Measurements from ENCODE around the gene DCDC1.

DCDC1 gene, protein sequence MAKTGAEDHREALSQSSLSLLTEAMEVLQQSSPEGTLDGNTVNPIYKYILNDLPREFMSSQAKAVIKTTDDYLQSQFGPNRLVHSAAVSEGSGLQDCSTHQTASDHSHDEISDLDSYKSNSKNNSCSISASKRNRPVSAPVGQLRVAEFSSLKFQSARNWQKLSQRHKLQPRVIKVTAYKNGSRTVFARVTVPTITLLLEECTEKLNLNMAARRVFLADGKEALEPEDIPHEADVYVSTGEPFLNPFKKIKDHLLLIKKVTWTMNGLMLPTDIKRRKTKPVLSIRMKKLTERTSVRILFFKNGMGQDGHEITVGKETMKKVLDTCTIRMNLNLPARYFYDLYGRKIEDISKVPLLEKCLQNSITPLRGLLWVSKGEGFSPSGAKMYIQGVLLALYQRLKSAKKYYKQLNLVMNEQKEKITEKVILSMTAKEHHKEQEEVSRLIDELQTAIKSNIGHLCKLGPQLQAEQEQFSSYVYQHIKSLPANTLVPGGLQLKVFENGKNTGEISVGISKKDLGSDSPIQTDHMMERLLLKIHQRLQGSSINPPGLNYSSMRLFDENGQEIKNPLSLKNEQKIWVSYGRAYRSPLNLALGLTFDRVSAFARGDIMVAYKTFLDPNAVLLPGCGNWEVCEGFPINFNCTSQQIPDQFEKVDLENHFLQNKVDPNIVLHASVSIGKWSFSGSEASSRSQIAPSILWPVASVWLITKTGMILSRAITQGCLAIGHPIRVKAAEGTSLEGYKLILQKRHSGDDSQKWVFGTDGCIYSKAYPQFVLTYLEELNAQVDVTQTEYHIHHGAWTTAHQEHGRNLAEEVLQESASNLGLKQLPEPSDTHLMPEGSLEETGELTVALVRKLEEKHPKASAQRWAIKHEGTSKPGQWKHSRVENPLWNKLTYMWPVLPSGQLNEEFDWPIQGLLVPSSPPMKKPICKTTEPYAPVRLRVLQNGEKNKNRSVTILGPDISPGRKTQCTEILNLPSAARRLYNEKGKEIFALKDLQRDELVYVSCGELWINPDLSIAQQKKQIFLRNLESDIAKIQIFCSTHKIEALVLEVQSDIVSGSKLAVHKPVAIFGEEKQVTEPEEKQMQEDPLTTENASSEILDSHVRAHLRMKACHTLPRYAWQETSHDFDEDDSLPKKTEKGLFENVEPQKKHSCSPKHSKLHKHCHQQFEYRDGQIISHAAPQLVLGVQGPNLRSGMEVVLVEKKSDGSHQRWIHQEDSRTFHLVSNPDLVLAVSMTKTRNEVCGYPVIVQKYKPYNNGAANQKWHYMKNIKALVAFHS (N-terminal part only)

DNA sequence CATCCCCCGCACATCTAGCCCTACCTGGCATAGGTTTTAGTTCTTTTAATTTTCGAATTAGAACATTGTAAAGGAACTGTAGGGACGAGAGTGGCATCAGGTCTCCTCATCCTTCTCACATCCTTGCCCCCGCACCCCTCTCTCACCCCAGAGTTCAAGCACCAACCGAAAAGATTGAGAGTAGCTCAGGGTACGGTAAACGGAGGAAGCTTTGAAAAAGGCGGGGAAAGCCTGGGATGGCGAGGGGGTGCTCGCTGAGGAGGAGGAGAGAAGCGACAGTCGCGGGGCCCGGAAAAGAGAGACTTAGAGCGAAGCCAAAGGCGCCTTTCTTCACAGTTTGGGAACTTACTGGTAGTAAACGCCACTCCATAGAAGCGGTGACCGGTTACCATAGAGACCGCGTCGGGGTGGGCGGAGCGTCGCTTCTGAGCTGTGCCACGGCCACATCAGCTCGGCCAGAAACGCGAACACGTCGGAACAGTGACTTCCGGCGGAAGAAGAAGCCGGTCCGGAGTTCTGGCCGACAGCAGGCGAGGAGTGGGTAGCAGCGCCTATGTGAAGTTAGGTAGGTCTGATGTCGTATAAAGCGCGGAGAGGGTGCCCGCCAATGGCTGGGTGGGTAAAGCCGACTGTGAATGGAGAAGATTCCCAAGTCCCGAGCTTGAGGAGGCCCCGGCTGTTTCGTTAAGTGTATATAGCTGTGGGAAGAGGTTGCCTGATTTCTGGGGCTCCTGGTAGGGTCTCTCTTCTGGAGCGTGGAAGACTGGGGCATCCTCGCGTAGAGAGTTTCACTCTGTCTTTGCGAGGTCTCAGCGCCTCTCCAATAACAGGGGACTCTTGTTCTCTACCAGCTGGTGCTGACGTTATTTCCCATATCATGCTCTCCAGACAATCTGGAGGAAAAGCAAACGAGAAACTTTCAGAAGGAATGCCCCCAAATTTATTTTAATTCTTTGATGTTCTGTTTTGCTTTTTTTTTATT, at the start of gene DCDC1, which contains the start of gene DNAJC24:
Gene DCDC1, minus strand, starts transcription at position 392 of the 982 bp plus-strand sequence. CDS start 41,459 bp downstream, outside the sequence.
Gene DNAJC24, plus strand, starts transcription at position 513 of the 982 bp plus-strand sequence. CDS start 889 bp downstream, outside the sequence.
- DNase-seq (ENCODE audit: low read depth) = peak; percentile 84

DNA sequence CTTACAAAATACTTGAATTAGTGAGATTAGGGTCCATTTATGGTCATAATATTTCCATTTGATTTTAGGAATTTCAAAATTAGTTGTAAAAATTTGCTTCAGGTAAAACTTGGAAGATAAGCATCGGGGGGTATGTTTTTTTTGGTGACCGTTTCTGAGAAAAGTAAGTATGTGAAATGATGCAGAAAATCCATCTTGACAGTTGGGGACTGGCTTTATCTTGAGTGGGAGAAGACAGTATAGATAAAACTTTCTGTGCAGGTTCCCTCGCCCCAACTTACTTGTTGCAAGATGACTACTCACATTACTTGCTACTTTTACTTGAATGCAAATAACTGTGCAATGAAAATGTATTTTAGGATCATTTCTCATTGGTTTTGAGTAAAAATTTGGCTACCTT, 49.6 kb upstream of the DCDC1 start:
- DNase-seq (ENCODE audit: low read depth) = no peak

DNA sequence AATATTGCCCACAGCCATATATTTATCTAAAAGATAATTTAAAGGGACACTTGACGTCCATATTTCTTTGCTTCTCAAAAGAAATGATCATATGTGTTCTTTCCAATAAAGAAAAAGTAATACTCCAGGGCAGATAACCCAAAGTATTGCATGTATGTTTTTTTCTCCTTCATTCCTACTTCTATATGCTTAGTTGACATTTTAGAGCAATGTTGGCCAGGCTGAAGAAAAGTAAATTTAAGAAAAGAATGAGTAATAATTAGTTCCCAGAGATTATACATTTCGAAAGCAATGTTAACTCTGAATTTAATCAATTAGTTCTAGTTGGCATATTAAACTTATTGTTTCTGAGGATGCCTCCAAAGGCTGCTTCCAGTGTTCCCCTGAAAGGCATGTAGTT, 48.3 kb upstream of the DCDC1 start:
- DNase-seq (ENCODE audit: low read depth) = no peak

DNA sequence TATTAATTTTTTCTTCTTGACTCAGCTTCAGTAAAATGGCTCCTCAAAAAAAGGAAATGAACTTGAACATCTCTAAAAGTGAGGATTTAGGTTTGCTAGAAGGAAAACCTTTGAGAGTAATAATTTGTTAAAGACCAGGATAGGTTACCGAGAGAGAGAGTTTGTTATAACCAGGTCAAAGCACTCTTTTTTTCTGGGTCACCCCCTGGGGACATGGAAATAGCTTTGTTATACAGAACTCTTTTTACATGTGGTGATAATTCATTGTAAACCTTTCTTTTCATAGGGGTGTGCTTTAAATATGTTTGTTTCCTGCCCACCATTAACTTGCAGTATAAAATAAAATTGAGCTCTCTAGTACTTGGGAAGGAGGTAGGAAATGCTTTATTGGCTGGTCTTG, 47.8 kb upstream of the DCDC1 start:
- no peak for DNase-seq (ENCODE audit: low read depth)

DNA sequence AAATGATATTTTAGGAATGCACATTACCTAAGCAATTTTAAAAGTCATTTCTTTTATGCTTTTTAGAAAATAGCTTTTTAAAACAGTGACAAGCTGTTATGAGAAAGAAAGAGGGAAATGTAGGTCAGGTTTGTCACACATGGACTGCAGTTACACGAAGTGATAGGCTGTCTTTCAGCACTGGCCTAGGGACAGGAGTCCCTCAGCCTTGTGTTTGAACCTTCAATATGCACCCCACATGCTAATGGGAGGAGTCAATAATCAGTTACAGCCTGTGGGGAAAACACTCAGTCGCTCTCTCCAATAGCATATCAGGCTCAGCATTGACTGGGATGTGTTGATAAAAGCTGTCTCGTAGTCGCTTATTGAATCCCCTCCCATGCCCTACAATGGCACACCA, 45.9 kb upstream of the DCDC1 start:
- DNase-seq (ENCODE audit: low read depth) = no peak

DNA sequence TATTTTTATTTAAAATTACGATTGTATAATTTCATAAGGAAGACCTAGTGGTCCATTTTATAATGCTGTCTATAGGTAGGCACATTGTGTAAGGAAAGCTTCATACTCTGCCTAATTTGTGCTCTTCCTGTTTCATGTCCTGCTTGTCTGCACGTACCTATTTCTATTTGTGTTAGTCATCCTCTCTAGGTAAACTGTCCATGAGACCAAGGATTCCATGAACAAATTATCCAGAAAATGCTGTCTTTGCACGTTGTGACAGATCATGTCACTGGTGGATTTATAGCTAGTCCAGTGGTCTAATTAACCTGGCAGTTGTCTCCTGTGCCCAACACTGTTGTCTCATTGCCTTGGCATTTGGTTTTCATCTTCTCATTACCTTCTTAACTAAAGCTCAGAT, 44.8 kb upstream of the DCDC1 start:
- DNase-seq (ENCODE audit: low read depth) = no peak

DNA sequence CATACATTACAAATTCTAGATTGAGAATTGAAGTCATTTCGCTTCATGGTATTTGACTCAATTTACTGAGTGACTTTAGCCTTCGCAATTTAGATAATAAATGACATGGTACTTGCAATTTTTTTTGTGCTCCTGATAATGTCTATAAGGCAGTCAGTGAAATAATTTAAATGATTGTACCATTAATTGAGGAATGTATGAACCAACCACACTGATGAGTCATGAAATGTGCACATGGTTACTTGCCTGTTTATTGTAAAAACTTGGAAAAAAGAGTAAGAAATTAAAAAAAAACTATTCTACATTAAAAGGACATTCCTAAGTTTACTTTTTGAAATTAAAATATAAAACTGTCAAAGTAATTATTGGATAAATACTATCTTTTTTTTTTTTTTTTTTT, 43.4 kb upstream of the DCDC1 start:
- no peak for DNase-seq (ENCODE audit: low read depth)

DNA sequence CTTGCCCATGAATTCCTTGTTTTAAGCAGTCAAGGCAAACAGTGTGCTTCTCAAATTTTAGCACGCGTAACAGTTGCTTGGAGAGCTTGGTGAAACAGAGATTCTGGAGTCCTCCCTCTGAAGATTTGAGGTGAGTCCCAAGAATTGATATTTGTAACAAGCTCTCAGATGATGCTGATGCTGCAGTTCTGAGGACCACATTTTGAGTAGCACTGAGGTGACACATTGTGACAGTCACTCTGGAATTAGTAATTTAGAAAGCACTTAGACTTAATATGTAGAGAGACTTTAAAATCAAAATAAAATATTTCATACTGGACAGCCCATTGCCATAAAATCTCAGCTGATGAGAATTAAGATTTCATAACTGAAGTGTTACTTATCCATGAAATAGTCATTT, 38.7 kb upstream of the DCDC1 start:
- DNase-seq (ENCODE audit: low read depth) = no peak

DNA sequence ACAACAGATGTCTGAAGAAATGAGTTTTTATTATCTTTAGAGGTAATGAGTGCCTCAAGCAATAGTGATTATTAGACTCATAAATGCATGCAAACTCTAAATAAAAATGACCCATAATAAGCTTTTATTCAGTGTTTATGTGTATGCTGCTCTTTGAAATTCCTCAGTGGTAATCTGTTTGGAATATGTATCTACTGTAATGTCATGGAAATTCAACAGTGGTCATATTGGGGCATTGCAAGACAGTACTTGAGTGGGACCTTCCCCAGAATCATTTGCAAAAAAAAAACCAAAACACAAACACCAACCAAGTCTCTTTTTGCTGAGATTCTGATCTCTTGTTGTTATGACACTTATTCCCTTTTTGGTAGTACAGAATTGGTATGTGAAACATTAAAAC, 35.1 kb upstream of the DCDC1 start:
- no peak for DNase-seq (ENCODE audit: low read depth)

DNA sequence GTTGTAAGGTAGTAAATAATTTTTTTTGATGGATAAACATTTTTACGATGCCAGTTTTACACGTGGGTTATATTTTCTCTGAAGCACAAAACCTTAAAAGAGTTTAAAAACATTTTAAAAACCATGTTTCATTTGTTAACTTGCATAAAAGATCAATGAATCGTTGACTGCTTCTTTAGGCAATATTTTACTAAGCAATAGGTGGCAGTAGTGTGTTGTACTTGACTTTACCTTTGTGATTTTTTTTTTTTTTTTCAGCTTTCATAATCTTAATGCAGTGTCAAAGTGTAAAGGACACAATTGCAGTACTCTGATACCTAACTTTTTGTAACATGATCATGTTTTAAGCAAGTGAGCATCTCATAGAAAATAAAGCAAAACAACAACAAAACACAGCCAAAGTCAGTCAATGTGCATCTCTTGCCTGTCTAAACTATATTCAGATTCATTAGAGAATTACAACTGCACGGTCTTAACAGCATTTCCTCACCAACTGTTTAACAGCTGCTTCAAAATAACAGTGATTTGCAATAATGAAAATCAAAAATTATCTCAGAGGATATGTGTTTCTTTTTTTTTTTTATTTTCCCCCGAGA, 27.8 kb upstream of the DCDC1 start:
- no peak for DNase-seq (ENCODE audit: low read depth)

DNA sequence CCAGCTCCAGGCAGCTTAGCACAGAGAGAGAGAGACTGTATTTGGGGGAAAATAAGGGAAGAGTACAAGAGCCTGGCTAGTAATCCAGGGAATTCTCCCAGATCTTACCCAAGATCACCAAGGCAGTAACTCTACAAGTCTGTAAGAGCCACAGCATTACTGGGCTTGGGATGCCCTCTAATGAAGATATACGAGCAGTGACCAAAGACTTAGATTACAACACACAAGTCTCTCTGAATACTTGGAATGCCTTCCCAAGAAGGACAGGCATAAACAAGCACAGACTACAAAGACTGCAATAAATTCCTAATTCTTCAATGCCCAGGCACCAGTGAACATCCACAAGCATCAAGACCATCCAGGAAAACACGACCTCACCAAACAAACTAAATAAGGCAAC, 17.8 kb upstream of the DCDC1 start:
- DNase-seq (ENCODE audit: low read depth) = no peak

DNA sequence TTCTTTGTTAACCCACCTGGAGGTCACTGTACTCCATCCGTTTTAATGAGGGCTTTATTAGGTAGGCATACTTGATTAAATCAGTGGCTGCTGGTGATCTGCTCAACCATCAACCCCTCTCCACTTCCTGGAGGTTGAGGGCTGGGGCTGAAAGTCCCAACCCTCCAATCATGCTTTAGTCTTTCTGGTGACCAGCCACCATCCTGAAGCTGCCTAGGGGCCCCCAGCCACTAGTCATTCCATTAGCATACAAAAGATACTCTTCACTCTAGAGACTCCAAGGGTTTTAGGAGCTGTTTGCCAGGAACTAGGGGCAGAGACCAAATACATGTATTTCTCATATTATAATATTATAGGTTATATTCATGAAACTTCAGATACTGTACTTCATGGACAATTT, 13.6 kb upstream of the DCDC1 start:
- no peak for DNase-seq (ENCODE audit: low read depth)

DNA sequence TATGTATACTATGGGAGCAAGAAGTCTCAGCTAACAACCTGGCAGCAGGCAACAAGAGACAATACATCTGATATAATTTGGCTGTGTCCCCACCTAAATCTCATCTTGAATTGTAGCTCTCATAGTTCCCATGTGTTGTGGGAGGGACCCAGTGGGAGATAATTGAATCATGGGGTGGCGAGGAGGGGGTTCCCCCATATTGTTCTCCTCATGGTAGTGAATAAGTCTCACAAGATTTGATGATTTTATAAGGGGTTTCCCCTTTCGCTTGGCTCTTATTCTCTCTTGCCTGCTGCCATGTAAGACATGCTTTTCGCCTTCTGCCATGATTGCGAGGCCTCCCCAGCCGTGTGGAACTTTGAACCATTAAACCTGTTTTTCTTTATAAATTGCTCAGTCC, 6.3 kb upstream of the DCDC1 start:
- no peak for DNase-seq (ENCODE audit: low read depth)

DNA sequence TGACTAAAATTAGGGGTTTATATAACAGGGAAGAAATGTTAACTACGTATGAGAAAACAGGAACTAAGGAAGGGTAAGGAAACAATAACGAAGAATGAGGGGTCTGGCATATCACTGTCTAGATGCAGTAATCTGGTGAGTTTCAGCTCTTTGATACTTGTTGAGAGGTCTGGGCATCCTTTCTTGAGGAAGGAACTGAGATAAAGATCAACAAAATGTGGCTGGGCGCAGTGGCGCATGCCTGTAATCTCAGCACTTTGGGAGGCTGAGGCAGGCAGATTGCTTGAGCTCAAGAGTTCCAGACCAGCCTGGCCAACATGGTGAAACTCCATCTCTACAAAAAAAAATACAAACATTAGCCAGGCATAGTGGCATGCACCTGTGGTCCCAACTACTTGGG, 2.7 kb downstream of the DCDC1 start:
- no peak for DNase-seq (ENCODE audit: low read depth)

DNA sequence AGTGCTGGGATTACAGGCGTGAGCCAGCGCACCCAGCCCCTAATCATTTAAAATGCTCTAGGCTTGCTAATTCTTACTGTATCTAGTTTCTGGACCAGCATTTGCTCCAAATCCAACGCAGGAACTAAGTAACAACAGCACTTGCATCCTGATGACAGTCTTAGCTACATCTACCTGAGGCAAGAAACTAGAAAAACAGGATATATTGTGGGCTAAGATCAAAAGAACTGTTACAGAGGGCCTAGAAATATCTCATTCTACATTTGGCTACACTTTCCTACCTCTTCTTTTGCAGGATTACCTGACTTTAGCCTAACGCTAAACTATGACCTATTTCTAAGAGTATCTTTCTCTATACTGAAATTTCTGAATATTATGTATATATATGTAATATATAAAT, 7.8 kb downstream of the DCDC1 start:
- DNase-seq (ENCODE audit: low read depth) = no peak

DNA sequence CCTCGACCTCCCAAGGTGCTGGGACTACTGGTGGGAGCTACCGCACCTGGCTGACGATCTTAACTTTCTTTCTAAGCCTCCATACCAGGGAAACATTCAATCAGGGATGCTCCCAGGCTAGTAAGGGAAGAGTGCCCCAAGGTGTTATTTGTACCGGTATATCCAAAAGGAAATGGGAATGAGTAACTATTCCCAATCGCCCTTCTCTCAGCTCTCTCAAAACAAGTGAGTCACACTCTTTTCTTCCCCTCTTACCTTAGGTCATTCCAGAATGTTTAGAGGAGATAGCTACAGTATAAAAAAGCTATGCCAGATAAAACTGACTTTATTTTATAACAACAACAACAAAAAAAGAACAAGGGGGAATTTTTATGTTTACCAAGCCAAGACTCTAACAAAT, 13.7 kb downstream of the DCDC1 start:
- DNase-seq (ENCODE audit: low read depth) = no peak

DNA sequence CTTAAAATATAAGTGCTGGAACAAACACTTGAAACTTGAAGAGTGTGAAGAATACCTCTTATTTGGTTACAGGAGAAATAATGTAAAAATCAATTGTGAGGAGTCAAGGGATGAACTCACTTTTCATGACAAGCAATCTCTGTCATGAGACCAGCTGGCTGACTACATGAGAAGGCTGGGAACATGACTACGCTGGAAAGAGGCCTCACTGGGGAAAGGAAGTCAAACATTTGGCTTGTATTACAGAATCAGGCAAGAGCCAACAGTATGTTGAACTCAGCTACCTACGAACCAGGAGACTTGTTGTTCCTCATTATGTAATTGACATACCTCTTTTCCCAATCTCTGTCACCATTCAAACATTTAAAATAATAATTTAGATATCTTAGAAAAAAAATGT, 14.4 kb downstream of the DCDC1 start:
- peak; percentile 54 for DNase-seq (ENCODE audit: low read depth)

DNA sequence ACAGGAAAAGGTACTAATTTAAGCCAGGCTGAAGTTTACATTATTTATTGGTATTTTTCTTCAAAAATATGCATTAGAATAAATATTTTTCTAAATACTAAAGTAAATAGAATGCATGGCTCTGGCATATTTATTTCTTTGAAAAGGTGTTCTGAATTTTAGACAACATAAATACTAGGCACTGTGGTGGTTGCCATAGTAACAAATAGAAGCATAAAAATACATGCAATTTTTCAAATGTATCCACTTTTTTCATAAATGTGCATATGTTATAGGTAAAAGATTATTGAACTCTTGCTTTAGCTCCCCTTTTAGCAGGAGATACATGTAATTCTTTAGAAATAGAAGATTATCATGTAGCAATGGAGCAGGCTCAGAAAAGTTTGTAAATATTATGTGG, 18.4 kb downstream of the DCDC1 start:
- no peak for DNase-seq (ENCODE audit: low read depth)

DNA sequence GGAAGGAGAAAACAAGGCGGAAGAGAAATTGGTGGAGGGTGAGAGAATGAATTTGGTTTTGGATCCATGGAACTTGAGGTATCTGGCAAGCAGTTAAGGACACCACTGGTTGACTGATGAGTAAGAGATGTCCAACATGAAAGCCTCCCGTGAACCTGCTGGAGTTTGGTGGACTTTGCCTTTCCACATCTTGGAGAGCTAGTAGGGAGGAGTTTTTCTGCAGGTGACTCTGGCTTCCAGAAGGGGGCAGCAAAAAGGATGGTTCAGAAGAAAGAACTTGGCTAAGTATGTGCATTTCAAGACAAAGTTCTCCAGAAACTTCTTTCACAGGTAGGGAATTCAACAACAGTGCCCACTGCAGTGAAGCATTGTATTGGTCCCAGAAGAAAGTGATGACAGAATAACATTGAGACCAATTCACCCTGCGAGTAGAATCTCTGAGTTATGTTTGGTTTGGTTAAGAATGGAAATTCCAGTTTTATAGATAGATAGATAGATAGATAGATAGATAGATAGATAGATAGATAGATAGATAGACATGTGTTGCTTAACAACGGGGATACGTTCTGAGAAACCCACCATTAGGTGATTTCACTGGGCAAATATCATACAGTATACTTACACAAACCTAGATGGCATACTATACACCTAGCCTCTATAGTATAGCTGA, 28.5 kb downstream of the DCDC1 start:
- DNase-seq (ENCODE audit: low read depth) = peak; percentile 2

DNA sequence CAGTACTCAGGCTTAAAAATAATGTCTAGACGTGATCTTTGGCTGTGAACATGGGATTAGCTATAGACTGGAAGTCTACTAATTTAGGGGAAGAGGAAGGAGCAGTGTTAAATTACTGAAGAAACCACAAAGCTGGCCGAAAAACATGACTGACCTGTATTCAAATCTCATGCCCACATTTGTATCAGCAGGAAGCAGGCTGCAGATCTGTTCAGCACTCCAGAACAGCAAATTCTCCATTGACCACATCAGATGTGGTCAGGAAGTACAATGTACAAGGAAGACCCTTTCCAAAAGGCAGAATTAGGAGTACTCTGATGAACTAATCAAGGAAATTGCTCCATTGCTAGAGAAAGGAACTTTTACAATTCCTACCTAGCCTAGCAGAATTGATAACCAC, 31.7 kb downstream of the DCDC1 start:
- DNase-seq (ENCODE audit: low read depth) = no peak

Data from stromal cell of bone marrow (primary cell).